KG1 (cell line): ENCODE data around the gene B4GALT5.
A peak's percentile ranks its signal among the peaks of the same experiment; 100 is the strongest.
"Not testable (repeated sequence)": the region's sequence is repeated elsewhere in the genome, so short reads cannot be mapped to it uniquely, and the experiment has no call there.

Experiments used
- DNase-seq: peaks from one replicate; lab custom pipeline; 2025; lab: John Stamatoyannopoulos, UW

Gene B4GALT5

GRCh38 chr20:49628280-49628679 lies 85.4 kb downstream of the B4GALT5 start:
- DNase-seq = not testable (repeated sequence)

- no peak for DNase-seq
Measured at GRCh38 chr20:49627329-49627761, 86.3 kb downstream of the B4GALT5 start.

GRCh38 chr20:49624988-49625387 lies 88.7 kb downstream of the B4GALT5 start:
- DNase-seq = not testable (repeated sequence)

DNA sequence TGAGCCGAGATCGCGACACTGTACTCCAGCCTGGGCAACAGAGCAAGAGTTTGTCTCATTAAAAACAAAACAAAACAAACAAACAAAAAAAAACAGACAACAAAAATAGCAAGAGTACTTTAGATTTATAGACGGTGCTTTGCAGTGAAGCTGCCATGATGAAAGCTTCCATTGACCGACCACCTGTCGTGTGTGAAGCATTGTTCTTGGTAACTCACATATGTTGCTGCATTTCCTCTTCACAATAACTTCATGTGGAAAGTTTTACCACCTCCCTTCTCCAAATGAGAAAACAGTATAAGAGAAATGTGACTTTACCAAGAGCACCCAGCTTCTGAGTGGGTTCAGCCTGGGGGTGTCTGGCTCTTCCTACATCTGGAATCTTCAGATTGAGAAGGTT lies 89.4 kb downstream of the B4GALT5 start:
- no peak for DNase-seq

- DNase-seq = no peak
Measured at GRCh38 chr20:49622243-49622642, 91.4 kb downstream of the B4GALT5 start.

DNA sequence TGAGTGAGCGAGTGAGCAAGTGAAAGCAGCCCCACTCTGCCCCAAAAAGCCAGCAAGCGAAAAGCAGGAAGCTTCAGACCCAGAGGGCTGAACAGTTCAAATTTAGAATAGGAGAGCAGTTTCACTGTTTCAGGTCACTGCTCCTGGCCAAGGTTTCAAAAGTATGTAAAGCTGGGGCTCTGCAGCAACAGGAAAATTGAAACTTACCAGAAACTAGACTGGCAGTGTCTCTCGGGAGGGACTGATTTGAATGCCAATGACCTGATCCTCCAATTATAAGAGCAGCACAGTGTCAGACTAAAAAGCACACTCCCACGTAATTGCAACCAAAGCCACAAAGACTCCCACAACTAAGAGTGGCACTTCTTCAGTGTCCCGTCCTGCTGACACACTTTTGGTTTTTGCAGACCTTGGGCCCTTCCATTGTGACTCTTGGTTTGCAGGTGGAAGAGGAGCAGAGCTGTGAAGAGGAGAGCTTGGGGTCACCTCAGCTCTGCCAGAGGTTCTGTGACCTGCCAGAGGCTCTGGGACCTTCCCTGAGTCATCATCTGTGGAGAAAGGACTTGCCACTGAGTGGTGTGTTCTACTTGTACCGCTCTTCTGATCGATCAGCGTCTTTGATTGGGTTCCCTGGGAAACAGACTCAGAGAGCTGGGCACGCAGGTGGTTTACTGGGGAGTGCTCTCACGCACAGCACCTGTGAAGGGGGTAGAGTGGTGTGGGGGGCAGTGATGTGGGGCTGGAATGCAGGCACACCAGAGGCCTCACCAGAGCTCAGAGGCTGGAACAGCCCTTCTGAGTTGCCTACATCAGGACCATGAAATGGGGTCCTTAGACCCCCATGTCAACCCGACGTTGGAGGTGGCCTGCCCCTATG lies 93.1 kb downstream of the B4GALT5 start:
- DNase-seq = no peak

DNA sequence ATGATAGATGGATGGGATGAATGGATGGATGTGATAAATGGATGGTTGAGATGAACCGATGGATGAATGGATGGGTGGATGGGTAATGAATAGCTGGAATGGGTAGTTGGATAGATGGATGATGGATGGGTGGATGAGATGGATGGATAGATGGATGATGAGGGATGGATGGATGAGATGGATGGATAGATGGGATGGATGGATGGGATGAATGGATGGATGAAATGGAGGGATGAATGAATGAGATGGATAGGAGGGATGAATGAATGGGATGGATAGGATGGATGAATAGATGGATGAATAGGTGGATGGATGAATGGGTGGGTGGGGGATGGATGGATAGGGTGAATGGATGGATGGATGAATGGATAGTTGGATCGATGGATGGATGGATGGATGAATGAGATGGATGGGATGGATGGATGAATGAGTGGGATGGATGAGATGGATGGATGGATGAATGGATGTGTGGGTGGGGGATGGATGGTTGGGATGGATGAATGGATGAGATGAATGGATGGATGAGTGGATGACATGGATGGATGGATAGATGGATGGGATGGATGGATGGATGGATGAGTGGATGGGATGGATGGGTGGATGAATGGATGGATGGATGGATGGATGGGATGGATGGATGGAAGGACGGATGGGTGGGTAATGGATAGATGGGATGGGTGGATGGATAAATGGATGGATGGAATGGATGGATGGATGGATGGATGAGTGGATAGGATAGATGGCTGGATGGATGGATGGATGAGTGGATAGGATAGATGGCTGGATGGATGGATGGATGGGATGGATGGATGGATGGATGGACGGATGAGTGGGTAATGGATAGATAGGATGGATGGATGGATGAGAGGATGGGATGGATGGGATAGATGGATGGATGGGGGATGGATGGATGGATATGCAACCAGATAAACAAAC lies 94.3 kb downstream of the B4GALT5 start:
- DNase-seq = no peak

- no peak for DNase-seq
Measured at GRCh38 chr20:49618289-49618688, 95.4 kb downstream of the B4GALT5 start.

DNA sequence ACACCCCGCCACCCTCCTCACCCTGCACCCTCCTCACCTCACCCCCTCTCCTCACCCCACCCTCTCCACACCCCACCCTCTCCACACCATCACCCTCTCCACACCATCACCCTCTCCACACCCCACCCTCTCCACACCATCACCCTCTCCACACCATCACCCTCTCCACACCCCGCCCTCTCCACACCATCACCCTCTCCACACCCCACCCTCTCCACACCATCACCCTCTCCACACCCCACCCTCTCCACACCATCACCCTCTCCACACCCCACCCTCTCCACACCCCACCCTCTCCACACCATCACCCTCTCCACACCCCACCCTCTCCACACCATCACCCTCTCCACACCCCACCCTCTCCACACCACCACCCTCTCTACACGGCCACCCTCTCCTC lies 96.3 kb downstream of the B4GALT5 start:
- DNase-seq = not testable (repeated sequence)

- DNase-seq = no peak
Measured at GRCh38 chr20:49616154-49617007, 97.3 kb downstream of the B4GALT5 start.

GRCh38 chr20:49615401-49616153 lies 98.1 kb downstream of the B4GALT5 start:
- no peak for DNase-seq

DNA sequence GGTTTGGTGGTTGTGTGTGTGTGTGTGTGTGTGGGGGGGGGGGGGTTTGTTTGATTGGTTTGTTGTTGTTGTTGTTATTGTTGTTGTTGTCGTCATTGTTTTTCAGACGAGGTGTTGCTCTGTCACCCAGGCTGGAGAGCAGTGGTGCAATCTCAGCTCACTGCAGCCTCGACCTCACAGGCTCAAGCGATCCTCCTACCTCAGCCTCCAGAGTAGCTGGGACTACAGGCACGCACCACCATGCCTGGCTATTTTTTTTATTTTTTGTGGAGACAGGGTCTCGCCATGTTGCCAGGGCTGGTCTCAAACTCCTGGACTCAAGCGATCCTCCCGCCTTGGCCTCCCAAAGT lies 98.7 kb downstream of the B4GALT5 start:
- not testable (repeated sequence) for DNase-seq

GRCh38 chr20:49614338-49615050 lies 99.2 kb downstream of the B4GALT5 start:
- DNase-seq = no peak

DNA sequence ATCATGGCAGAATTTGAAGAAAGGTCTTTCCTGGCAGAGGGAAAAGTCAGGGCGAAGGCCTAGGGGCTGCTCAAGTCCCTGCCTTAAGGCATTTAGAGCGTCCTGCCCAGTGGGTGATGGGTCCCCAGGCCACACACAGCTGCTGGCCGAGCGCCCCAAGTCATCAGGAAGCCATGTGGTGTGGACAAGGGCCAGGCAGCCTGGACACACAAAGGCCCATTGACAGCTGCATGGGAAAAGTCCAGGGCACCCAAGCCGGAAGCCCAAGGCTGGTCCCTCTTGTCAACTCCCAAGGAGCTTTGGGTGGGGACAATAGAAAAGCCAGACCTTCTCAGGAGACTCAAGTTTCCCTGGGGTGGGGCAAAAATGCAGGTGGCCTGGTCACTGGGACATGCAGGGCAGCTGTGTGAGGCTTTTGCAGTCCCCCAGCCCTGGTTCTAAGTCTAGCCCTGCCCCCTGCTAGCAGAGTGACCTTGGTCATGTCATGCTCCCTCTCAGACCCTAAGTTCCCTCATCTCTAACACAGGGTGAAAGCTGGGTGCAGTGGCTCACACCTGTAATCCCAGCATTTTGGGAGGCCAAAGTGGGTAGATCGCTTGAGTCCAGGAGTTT lies 101.4 kb downstream of the B4GALT5 start:
- no peak for DNase-seq

DNA sequence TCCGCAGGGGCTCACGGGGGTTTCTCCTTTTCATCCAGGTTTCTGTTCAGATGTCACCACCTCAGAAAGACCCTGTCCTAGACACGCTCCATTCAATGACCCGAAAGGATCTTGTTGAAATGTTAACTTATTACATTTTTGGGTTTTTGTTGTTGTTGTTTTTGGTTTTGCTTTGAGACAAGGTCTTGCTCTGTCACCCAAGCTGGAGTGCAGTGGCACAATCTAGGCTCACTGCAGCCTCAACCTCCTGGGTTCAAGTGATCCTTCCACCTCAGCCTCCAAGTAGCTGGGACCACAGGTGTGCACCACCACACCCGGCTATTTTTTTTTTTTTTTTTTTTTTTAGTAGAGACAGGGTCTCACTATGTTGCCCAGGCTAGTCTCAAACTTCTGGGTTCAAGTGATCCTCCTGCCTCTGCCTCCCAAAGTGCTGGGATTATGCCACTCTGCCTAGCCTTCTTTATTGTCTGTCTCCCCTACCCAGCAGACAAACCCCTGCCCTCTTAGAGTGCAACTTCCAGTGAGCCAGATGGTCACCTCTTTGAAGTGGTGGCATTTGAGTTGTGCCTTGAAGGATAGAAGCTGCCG lies 102.0 kb downstream of the B4GALT5 start:
- not testable (repeated sequence) for DNase-seq

DNA sequence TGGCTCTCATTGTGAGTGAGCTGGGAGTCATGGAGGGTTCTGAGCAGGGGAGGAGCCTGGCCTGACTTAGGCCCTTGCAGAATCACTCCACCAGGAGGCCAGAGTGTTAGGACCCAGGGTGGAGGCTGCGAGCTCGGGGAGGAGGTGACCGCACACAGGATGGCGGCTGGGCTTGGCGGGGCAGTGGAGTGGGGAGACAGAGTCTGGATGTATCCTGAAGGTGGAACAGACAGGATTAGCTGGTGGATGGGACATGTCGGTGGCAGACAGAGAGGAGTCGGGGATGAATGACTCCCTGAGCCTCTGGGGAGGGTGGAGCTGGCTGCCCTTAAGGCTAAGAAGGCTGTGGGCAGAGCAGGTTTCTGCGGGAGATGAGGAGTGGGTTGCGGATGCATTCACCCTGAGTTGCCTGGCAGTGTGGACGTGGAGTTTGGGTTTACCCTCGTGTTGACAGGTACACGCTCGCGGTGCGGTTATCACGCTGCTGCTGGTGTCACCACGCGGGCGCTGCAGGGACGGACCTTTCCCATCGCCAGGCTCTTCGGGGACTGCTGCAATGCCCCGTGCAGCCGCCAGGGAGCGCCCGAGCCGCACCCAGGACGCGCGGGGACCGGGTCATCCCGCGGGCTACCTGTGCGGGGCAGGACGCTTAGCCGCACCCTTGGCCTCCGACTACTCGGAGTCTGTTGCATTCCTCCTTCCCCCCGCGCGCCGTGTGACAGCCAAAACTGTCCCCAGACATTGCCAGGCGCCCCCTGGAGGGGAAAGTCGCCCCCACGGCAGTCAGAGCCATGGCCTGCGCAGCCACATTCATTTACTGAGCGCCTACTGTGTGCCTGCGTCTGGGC lies 102.8 kb downstream of the B4GALT5 start:
- peak; percentile 42 for DNase-seq

DNA sequence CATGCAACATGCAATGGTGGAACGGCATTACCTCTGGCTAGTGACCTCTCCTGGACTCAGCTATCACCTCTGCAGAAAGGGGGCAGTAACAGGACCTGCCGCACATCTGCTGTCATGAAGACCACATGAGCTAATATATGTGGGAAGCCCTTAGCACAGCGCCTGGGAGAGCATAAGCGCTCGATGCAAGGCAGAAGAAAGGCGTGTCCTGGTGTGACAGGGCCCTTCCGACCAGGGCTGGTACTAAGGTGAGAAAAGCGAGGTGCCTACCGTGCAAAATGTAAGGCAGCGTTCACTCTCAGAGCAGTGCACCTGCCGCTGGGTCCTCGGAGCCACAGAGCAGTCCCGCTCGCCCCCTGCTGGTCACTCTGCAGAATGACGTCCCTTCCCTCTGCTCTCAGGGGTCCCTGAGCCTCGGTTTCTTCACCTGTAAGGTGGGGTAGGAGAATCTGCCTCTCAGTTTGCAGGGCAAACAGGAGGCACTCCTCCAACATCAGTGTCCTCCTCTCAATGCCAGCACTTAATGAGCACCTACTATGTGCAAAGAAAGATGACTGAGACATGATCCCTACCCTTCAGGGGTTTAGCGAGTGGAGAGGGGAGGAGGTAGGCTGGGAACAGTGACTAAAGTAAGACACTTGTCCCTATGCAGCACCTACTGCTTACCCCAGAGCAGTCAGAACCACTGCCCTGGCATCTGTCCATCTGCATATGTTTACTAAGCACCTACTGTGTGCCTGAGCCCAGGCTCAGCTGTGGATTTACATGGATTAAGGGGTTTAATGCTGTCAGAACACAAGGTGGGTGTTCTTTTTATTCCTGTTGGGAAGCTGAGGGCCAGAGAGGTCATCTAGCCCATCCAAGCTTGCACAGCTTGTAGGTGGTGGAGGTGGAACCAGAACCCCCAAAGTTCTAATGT lies 104.7 kb downstream of the B4GALT5 start:
- peak; percentile 79 for DNase-seq

- DNase-seq = no peak
Measured at GRCh38 chr20:49607568-49607967, 106.1 kb downstream of the B4GALT5 start.
